GM23338 (cell line): Measurements from ENCODE around the gene XKR8. TPM values are rescaled to one million over a fixed set of nuclear protein-coding genes. Genes with fewer than 3 reads are reported as not detected.

Experiments used
- ATAC-seq: fragments of 200-7000 bp; cut with Tn5 transposase; 3 replicates; pipeline ENCODE4 v1.9.1; 2020
- DNase-seq: peaks from one replicate; pipeline ENCODE4 v3.0.0-alpha.2; 2015; ENCODE audit warnings: low spot score
- H2AFZ ChIP-seq: fragments of 200-600 bp; sonication (generic); 2 replicates; pipeline ENCODE4 v1.8.0; 2016; ENCODE audit warnings: antibody characterized with exemption, mild to moderate bottlenecking, moderate library complexity
- H3F3A ChIP-seq: fragments of 200-600 bp; sonication (generic); replicated peaks from 2 replicates; pipeline ENCODE4 v1.8.0; 2017; ENCODE audit warnings: antibody characterized with exemption, mixed run types, low read depth
- H3K27ac ChIP-seq: fragments of 200-600 bp; sonication (generic); 2 replicates; pipeline ENCODE4 v1.6.1; 2016; ENCODE audit warnings: low read depth
- H3K27me3 ChIP-seq: fragments of 200-600 bp; sonication (generic); 2 replicates; pipeline ENCODE4 v1.8.0; 2016; ENCODE audit warnings: mild to moderate bottlenecking, mixed run types, moderate library complexity; ENCODE audit not compliant: insufficient read depth
- H3K36me3 ChIP-seq: fragments of 200-600 bp; sonication (generic); 2 replicates; pipeline ENCODE4 v1.8.0; 2016; ENCODE audit warnings: mild to moderate bottlenecking; ENCODE audit not compliant: insufficient read depth
- H3K4me1 ChIP-seq: fragments of 200-600 bp; sonication (generic); 2 replicates; pipeline ENCODE4 v1.8.0; 2016; ENCODE audit warnings: mild to moderate bottlenecking, moderate library complexity; ENCODE audit not compliant: insufficient read depth
- H3K4me2 ChIP-seq: fragments of 200-600 bp; sonication (generic); 2 replicates; pipeline ENCODE4 v1.7.1; 2017; ENCODE audit warnings: mixed run types
- H3K4me3 ChIP-seq: fragments of 200-600 bp; sonication (generic); 2 replicates; pipeline ENCODE4 v1.6.1; 2016; ENCODE audit warnings: mixed run types
- H3K79me2 ChIP-seq: fragments of 200-600 bp; sonication (generic); replicated peaks from 2 replicates; pipeline ENCODE4 v1.8.0; 2017; ENCODE audit warnings: mild to moderate bottlenecking; ENCODE audit not compliant: insufficient read depth
- H3K9me2 ChIP-seq: fragments of 200-600 bp; sonication (generic); 2 replicates; pipeline ENCODE4 v1.8.0; 2017; ENCODE audit not compliant: insufficient read depth
- H4K20me1 ChIP-seq: fragments of 200-600 bp; sonication (generic); replicated peaks from 2 replicates; pipeline ENCODE4 v1.8.0; 2017; ENCODE audit warnings: mild to moderate bottlenecking; ENCODE audit not compliant: insufficient read depth
- H3K27ac Mint-ChIP-seq: 2 replicates; pipeline ENCODE4 v1.8.0; 2020; ENCODE audit warnings: inconsistent platforms, mild to moderate bottlenecking, moderate library complexity, mixed read lengths
- H3K27me3 Mint-ChIP-seq: 3 replicates; pipeline ENCODE4 v1.8.0; 2022; ENCODE audit warnings: low read depth, mild to moderate bottlenecking, moderate library complexity, mixed read lengths, inconsistent platforms; ENCODE audit not compliant: insufficient read depth, poor library complexity
- H3K36me3 Mint-ChIP-seq: 3 replicates; pipeline ENCODE4 v1.8.0; 2021; ENCODE audit warnings: low read depth, mild to moderate bottlenecking, inconsistent platforms, moderate library complexity, mixed read lengths
- H3K4me1 Mint-ChIP-seq: 3 replicates; pipeline ENCODE4 v1.8.0; 2020; ENCODE audit warnings: mild to moderate bottlenecking, inconsistent platforms, mixed read lengths
- H3K4me3 Mint-ChIP-seq: 3 replicates; pipeline ENCODE4 v1.8.0; 2021; ENCODE audit warnings: moderate library complexity, mild to moderate bottlenecking, inconsistent platforms, mixed read lengths
- H3K9me3 Mint-ChIP-seq: 3 replicates; pipeline ENCODE4 v1.8.0; 2020; ENCODE audit warnings: moderate library complexity, mild to moderate bottlenecking, inconsistent platforms, mixed read lengths
- CREB1 ChIP-seq: fragments of 250-450 bp; sonication (Bioruptor Pico); IDR thresholded peaks from 2 replicates; pipeline ENCODE4 v1.5.0; 2020; ENCODE audit warnings: low read depth, mild to moderate bottlenecking, moderate library complexity
- ETS1 ChIP-seq: IDR thresholded peaks from 2 replicates; pipeline ENCODE4 v1.6.1; 2016; ENCODE audit warnings: antibody characterized with exemption
- EZH2 ChIP-seq: fragments of 200-600 bp; sonication (generic); IDR thresholded peaks from one replicate; pipeline ENCODE4 v1.8.0; 2017; ENCODE audit warnings: antibody characterized with exemption, mild to moderate bottlenecking, low read depth; ENCODE audit not compliant: unreplicated experiment
- EZH2phosphoT487 ChIP-seq: fragments of 200-600 bp; sonication (generic); IDR thresholded peaks from one replicate; pipeline ENCODE4 v1.8.1; 2018; ENCODE audit warnings: antibody characterized with exemption; ENCODE audit not compliant: unreplicated experiment
- JUNB ChIP-seq: IDR thresholded peaks from one replicate; pipeline ENCODE4 v1.6.1; 2016; ENCODE audit warnings: antibody characterized with exemption; ENCODE audit not compliant: unreplicated experiment
- NANOG ChIP-seq: IDR thresholded peaks from 2 replicates; pipeline ENCODE4 v1.6.1; 2016; ENCODE audit warnings: antibody characterized with exemption, borderline replicate concordance
- POLR2AphosphoS5 ChIP-seq: IDR thresholded peaks from 2 replicates; pipeline ENCODE4 v1.6.1; 2016; ENCODE audit warnings: antibody characterized with exemption, low read depth
- REST ChIP-seq: IDR thresholded peaks from one replicate; pipeline ENCODE4 v1.6.1; 2018; ENCODE audit warnings: antibody characterized with exemption; ENCODE audit not compliant: unreplicated experiment
- STAT1 ChIP-seq: IDR thresholded peaks from one replicate; pipeline ENCODE4 v1.6.1; 2016; ENCODE audit warnings: antibody characterized with exemption; ENCODE audit not compliant: unreplicated experiment
- ZNF114 ChIP-seq: fragments of 250-450 bp; sonication (Bioruptor Pico); IDR thresholded peaks from 2 replicates; pipeline ENCODE4 v1.5.0; 2020; ENCODE audit warnings: mild to moderate bottlenecking, moderate library complexity
- ZNF331 ChIP-seq: fragments of 250-450 bp; sonication (Bioruptor Pico); IDR thresholded peaks from 2 replicates; pipeline ENCODE4 v1.5.0; 2020; ENCODE audit warnings: low read depth, mild to moderate bottlenecking, moderate library complexity
- polyA plus RNA-seq: library from polyadenylated mRNA; unstranded; fragments of >200 nt; fragmentation: Nextera tagmentation; extraction: Ambion mirVana; gene quantifications from 2 replicates; pipeline ENCODE4 v1.2.1, GENCODE V29; 2016
- total RNA-seq: library from RNA; depleted of rRNA; stranded (reverse); fragments of >200 nt; shearing (Covaris generic); gene quantifications from 2 replicates; pipeline ENCODE4 v1.2.3, GENCODE V29; 2014
- TF ChIP-seq, protein P1 (sequence below): fragments of 250-450 bp; sonication (Bioruptor Pico); IDR thresholded peaks from 2 replicates; pipeline ENCODE4 v1.5.0; 2020; ENCODE audit warnings: mild to moderate bottlenecking, moderate library complexity
- TF ChIP-seq, protein P2 (sequence below), 2 experiments: fragments of 200-600 bp in 1 of 2; sonication (generic) in 1 of 2; conservative IDR thresholded peaks; 2 replicates each; pipeline versions ENCODE4 v1.5.1 to v1.6.1; 2016 to 2017; ENCODE audit warnings: antibody characterized with exemption in 2 of 2, low read depth in 2 of 2, mild to moderate bottlenecking in 2 of 2, moderate library complexity in 1 of 2

The XKR8 gene
- total and polyA plus RNA-seq, 2 experiments from 2014 or later: 8.2 to 13.1 TPM

DNA sequence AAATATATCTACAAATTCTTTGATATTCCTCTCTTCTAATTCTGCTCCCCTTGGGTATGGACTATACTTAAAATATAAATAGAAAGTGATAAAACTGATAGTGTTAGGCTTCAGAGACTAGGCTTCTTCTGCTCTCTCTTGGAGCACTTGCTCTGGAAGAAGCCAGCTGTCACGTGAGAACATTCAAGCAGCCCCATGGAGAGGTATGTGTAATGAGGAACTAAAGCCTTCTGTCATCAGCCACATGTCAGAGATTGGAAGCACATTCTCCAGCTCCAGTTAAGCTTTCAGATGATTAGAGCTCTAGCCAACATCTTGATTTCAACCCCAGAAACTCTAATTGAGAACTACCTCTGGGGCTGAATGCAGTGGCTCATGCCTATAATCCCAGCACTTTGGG, 34.3 kb downstream of the XKR8 start:
- H3K4me3 Mint-ChIP-seq: no peak overlapping the region
- H3K9me3 Mint-ChIP-seq: no peaks in the 10 kb centered on the region
- H3F3A ChIP-seq: no peaks in the 10 kb centered on the region
- no peaks in the 10 kb centered on the region for H3K9me2 ChIP-seq
- H4K20me1 ChIP-seq: no peaks in the 10 kb centered on the region; the same call in 1 of the 2 replicates
- no peaks in the 10 kb centered on the region for H3K27me3 ChIP-seq
- peaks cover 45% of the 10 kb centered on the region for H3K36me3 Mint-ChIP-seq
- no peak overlapping the region for H3K27ac ChIP-seq
- H3K27me3 Mint-ChIP-seq: no peaks in the 10 kb centered on the region
- H3K4me1 ChIP-seq: no peaks in the 10 kb centered on the region
- H3K36me3 ChIP-seq: peaks cover 36% of the 10 kb centered on the region; the same call in 1 of the 2 replicates
- H2AFZ ChIP-seq: no peak overlapping the region
- no peak for DNase-seq
- no peaks in the 10 kb centered on the region for H3K79me2 ChIP-seq
- H3K4me3 ChIP-seq: no peak overlapping the region
- TF ChIP-seq EZH2 (no peak), REST (no peak), POLR2AphosphoS5 (no peak), ETS1 (no peak), STAT1 (no peak), JUNB (no peak), EZH2phosphoT487 (no peak), ZNF331 (no peak), CREB1 (CRISPR knock-in tag) (no peak), NANOG (no peak), ZNF114 (CRISPR knock-in tag) (no peak)
- TF ChIP-seq, protein P1, sequence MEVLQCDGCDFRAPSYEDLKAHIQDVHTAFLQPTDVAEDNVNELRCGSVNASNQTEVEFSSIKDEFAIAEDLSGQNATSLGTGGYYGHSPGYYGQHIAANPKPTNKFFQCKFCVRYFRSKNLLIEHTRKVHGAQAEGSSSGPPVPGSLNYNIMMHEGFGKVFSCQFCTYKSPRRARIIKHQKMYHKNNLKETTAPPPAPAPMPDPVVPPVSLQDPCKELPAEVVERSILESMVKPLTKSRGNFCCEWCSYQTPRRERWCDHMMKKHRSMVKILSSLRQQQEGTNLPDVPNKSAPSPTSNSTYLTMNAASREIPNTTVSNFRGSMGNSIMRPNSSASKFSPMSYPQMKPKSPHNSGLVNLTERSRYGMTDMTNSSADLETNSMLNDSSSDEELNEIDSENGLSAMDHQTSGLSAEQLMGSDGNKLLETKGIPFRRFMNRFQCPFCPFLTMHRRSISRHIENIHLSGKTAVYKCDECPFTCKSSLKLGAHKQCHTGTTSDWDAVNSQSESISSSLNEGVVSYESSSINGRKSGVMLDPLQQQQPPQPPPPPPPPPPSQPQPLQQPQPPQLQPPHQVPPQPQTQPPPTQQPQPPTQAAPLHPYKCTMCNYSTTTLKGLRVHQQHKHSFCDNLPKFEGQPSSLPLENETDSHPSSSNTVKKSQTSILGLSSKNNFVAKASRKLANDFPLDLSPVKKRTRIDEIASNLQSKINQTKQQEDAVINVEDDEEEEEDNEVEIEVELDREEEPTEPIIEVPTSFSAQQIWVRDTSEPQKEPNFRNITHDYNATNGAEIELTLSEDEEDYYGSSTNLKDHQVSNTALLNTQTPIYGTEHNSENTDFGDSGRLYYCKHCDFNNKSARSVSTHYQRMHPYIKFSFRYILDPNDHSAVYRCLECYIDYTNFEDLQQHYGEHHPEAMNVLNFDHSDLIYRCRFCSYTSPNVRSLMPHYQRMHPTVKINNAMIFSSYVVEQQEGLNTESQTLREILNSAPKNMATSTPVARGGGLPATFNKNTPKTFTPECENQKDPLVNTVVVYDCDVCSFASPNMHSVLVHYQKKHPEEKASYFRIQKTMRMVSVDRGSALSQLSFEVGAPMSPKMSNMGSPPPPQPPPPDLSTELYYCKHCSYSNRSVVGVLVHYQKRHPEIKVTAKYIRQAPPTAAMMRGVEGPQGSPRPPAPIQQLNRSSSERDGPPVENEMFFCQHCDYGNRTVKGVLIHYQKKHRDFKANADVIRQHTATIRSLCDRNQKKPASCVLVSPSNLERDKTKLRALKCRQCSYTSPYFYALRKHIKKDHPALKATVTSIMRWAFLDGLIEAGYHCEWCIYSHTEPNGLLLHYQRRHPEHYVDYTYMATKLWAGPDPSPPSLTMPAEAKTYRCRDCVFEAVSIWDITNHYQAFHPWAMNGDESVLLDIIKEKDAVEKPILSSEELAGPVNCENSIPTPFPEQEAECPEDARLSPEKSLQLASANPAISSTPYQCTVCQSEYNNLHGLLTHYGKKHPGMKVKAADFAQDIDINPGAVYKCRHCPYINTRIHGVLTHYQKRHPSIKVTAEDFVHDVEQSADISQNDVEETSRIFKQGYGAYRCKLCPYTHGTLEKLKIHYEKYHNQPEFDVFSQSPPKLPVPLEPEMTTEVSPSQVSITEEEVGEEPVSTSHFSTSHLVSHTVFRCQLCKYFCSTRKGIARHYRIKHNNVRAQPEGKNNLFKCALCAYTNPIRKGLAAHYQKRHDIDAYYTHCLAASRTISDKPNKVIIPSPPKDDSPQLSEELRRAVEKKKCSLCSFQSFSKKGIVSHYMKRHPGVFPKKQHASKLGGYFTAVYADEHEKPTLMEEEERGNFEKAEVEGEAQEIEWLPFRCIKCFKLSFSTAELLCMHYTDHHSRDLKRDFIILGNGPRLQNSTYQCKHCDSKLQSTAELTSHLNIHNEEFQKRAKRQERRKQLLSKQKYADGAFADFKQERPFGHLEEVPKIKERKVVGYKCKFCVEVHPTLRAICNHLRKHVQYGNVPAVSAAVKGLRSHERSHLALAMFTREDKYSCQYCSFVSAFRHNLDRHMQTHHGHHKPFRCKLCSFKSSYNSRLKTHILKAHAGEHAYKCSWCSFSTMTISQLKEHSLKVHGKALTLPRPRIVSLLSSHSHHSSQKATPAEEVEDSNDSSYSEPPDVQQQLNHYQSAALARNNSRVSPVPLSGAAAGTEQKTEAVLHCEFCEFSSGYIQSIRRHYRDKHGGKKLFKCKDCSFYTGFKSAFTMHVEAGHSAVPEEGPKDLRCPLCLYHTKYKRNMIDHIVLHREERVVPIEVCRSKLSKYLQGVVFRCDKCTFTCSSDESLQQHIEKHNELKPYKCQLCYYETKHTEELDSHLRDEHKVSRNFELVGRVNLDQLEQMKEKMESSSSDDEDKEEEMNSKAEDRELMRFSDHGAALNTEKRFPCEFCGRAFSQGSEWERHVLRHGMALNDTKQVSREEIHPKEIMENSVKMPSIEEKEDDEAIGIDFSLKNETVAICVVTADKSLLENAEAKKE: no peak
- TF ChIP-seq, protein P2, sequence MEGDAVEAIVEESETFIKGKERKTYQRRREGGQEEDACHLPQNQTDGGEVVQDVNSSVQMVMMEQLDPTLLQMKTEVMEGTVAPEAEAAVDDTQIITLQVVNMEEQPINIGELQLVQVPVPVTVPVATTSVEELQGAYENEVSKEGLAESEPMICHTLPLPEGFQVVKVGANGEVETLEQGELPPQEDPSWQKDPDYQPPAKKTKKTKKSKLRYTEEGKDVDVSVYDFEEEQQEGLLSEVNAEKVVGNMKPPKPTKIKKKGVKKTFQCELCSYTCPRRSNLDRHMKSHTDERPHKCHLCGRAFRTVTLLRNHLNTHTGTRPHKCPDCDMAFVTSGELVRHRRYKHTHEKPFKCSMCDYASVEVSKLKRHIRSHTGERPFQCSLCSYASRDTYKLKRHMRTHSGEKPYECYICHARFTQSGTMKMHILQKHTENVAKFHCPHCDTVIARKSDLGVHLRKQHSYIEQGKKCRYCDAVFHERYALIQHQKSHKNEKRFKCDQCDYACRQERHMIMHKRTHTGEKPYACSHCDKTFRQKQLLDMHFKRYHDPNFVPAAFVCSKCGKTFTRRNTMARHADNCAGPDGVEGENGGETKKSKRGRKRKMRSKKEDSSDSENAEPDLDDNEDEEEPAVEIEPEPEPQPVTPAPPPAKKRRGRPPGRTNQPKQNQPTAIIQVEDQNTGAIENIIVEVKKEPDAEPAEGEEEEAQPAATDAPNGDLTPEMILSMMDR (conservative IDR thresholded peaks at IDR 0.05; ENCODE audit: low read depth in 2 of 2): no peak
- no peak for ATAC-seq
- no peak overlapping the region for H3K27ac Mint-ChIP-seq
- no peaks in the 10 kb centered on the region for H3K4me1 Mint-ChIP-seq
- no peak overlapping the region for H3K4me2 ChIP-seq
